Esophagus muscularis mucosa (tissue), 3 donors: ENCODE data around the gene ZNF568.

Experiments
- CTCF ChIP-seq, 3 experiments: fragments of 200-600 bp in 2 of 3; fragments of 450-650 bp in 1 of 3; sonication (generic) in 2 of 3; IDR thresholded peaks; one replicate each; pipeline ENCODE4 v1.5.1; 2017 to 2019; ENCODE audit warnings: antibody characterized with exemption in 3 of 3, mild to moderate bottlenecking in 2 of 3, moderate library complexity in 1 of 3
- POLR2A ChIP-seq: fragments of 450-650 bp; IDR thresholded peaks from one replicate; pipeline ENCODE4 v1.6.1; 2017; ENCODE audit warnings: antibody characterized with exemption, moderate library complexity, mild to moderate bottlenecking, low read depth

- no peak for TF ChIP-seq CTCF (IDR thresholded peaks at IDR 0.05)
- TF ChIP-seq POLR2A: no peak
These were observed 81.2 kb downstream of the ZNF568 start for GRCh38 chr19:36997152-36997842.
